Activated CD4-positive, CD25-positive, alpha-beta regulatory T cell treated with anti-CD3 and anti-CD28 coated beads, Interleukin-2, amount 50 U/mL, for 72 hours (primary cell): ENCODE results near the gene ZNF691.
"Not testable (repeated sequence)": the region's sequence is repeated elsewhere in the genome, so short reads cannot be mapped to it uniquely, and the experiment has no call there.

Experiments
- DNase-seq: peaks from one replicate; pipeline ENCODE4 v3.0.0; 2021

The ZNF691 gene

GRCh38 chr1:42833981-42834380 lies 12.4 kb upstream of the ZNF691 start:
- no peak for DNase-seq

- DNase-seq: no peak
These were observed 11.6 kb upstream of the ZNF691 start for GRCh38 chr1:42834803-42835202.

GRCh38 chr1:42835422-42835821 lies 11.0 kb upstream of the ZNF691 start:
- DNase-seq: no peak

GRCh38 chr1:42837709-42838108 lies 8.7 kb upstream of the ZNF691 start:
- DNase-seq: no peak

- DNase-seq: no peak
These were observed 7.8 kb upstream of the ZNF691 start for GRCh38 chr1:42838482-42839190.

GRCh38 chr1:42841010-42841409 lies 5.4 kb upstream of the ZNF691 start:
- DNase-seq: no peak

GRCh38 chr1:42841440-42842147 lies 4.8 kb upstream of the ZNF691 start:
- DNase-seq: no peak

- no peak for DNase-seq
These were observed 1.7 kb upstream of the ZNF691 start for GRCh38 chr1:42844592-42845140.

- no peak for DNase-seq
These were observed 1.2 kb upstream of the ZNF691 start for GRCh38 chr1:42845193-42845592.

- DNase-seq: no peak
These were observed 552 bp upstream of the ZNF691 start for GRCh38 chr1:42845866-42846256.

- no peak for DNase-seq
These were observed 740 bp downstream of the ZNF691 start for GRCh38 chr1:42847111-42847595.

GRCh38 chr1:42847721-42848460 lies 1.5 kb downstream of the ZNF691 start:
- no peak for DNase-seq

GRCh38 chr1:42848823-42849537 lies 2.6 kb downstream of the ZNF691 start:
- DNase-seq: no peak

GRCh38 chr1:42849944-42850343 lies 3.5 kb downstream of the ZNF691 start:
- DNase-seq: no peak

- no peak for DNase-seq
These were observed 5.0 kb downstream of the ZNF691 start for GRCh38 chr1:42851420-42851819.

GRCh38 chr1:42851960-42852607 lies 5.7 kb downstream of the ZNF691 start:
- no peak for DNase-seq

GRCh38 chr1:42852608-42852980 lies 6.2 kb downstream of the ZNF691 start:
- no peak for DNase-seq

GRCh38 chr1:42853116-42853884 lies 6.9 kb downstream of the ZNF691 start:
- DNase-seq: no peak

- DNase-seq: not testable (repeated sequence)
These were observed 10.1 kb downstream of the ZNF691 start for GRCh38 chr1:42856554-42856953.

- DNase-seq: not testable (repeated sequence)
These were observed 13.0 kb downstream of the ZNF691 start for GRCh38 chr1:42859366-42859765.

GRCh38 chr1:42860339-42861013 lies 14.1 kb downstream of the ZNF691 start:
- DNase-seq: no peak
